H9 (cell line): ENCODE measurements around the gene C1orf198. TPM values are rescaled to one million over a fixed set of nuclear protein-coding genes. Genes with fewer than 3 reads are reported as not detected.

Experiments
- DNase-seq: peaks from one replicate; pipeline ENCODE4 v3.0.0-alpha.2; 2017
- H2AFZ ChIP-seq: one replicate; pipeline ENCODE4 v1.6.1; 2013; ENCODE audit warnings: mild to moderate bottlenecking, low read length, control low read depth, moderate library complexity
- H2AK5ac ChIP-seq: 2 replicates; pipeline ENCODE4 v1.6.1; 2013; ENCODE audit warnings: low read length, control low read depth, mixed read lengths; ENCODE audit not compliant: insufficient read length
- H2BK120ac ChIP-seq: one replicate; pipeline ENCODE4 v1.6.1; 2013; ENCODE audit warnings: low read depth, mild to moderate bottlenecking, low read length, control low read depth, inconsistent platforms; ENCODE audit not compliant: poor library complexity, severe bottlenecking
- H2BK12ac ChIP-seq: 2 replicates; pipeline ENCODE4 v1.6.1; 2013; ENCODE audit warnings: low read length, control low read depth, mixed read lengths, low read depth; ENCODE audit not compliant: insufficient read length
- H2BK15ac ChIP-seq: 2 replicates; pipeline ENCODE4 v1.6.1; 2013; ENCODE audit warnings: low read depth, low read length, control low read depth
- H2BK20ac ChIP-seq: one replicate; pipeline ENCODE4 v1.6.1; 2013; ENCODE audit warnings: low read depth, mild to moderate bottlenecking, low read length, control low read depth, inconsistent platforms; ENCODE audit not compliant: poor library complexity, severe bottlenecking
- H2BK5ac ChIP-seq: 2 replicates; pipeline ENCODE4 v1.6.1; 2013; ENCODE audit warnings: low read length, control low read depth, mixed read lengths; ENCODE audit not compliant: insufficient read length
- H3K14ac ChIP-seq: 2 replicates; pipeline ENCODE4 v1.6.1; 2013; ENCODE audit warnings: low read length, control low read depth; ENCODE audit not compliant: insufficient read depth
- H3K18ac ChIP-seq: 2 replicates; pipeline ENCODE4 v1.6.1; 2013; ENCODE audit warnings: low read depth, mild to moderate bottlenecking, mixed read lengths, low read length, control low read depth; ENCODE audit not compliant: insufficient read length
- H3K23ac ChIP-seq: 2 replicates; pipeline ENCODE4 v1.6.1; 2013; ENCODE audit warnings: low read length, control low read depth, mixed read lengths, low read depth; ENCODE audit not compliant: insufficient read length
- H3K23me2 ChIP-seq: 2 replicates; pipeline ENCODE4 v1.6.1; 2013; ENCODE audit warnings: low read depth, mild to moderate bottlenecking, mixed read lengths, low read length, control low read depth; ENCODE audit not compliant: insufficient read length, poor library complexity, severe bottlenecking
- H3K27ac ChIP-seq: 2 replicates; pipeline ENCODE4 v1.5.1; 2013; ENCODE audit warnings: low read length, control low read depth, mixed read lengths, low read depth; ENCODE audit not compliant: insufficient read length
- H3K27me3 ChIP-seq: 2 replicates; pipeline ENCODE4 v1.6.1; 2013; ENCODE audit warnings: low read length, control low read depth, inconsistent platforms; ENCODE audit not compliant: insufficient read depth
- H3K4ac ChIP-seq: 2 replicates; pipeline ENCODE4 v1.6.1; 2013; ENCODE audit warnings: low read depth, mild to moderate bottlenecking, control low read depth, inconsistent platforms, low read length, moderate library complexity
- H3K4me1 ChIP-seq: 2 replicates; pipeline ENCODE4 v1.6.1; 2013; ENCODE audit warnings: low read length, control low read depth, inconsistent platforms; ENCODE audit not compliant: insufficient read depth
- H3K4me2 ChIP-seq: 2 replicates; pipeline ENCODE4 v1.6.1; 2013; ENCODE audit warnings: low read length, control low read depth, mixed read lengths; ENCODE audit not compliant: insufficient read length, insufficient read depth
- H3K56ac ChIP-seq: 2 replicates; pipeline ENCODE4 v1.6.1; 2013; ENCODE audit warnings: low read depth, mild to moderate bottlenecking, mixed read lengths, low read length, control low read depth; ENCODE audit not compliant: insufficient read length
- H3K79me1 ChIP-seq: 2 replicates; pipeline ENCODE4 v1.6.1; 2013; ENCODE audit warnings: low read depth, mild to moderate bottlenecking, moderate library complexity, low read length, control low read depth, inconsistent platforms; ENCODE audit not compliant: insufficient read depth, poor library complexity, severe bottlenecking
- H3K79me2 ChIP-seq: 2 replicates; pipeline ENCODE4 v1.6.1; 2013; ENCODE audit warnings: low read length, control low read depth, inconsistent platforms; ENCODE audit not compliant: insufficient read depth
- H3K9ac ChIP-seq: 2 replicates; pipeline ENCODE4 v1.6.1; 2013; ENCODE audit warnings: low read length, control low read depth, mixed read lengths; ENCODE audit not compliant: insufficient read length; ENCODE audit errors: extremely low read depth
- H3K9me3 ChIP-seq: one replicate; pipeline ENCODE4 v1.6.1; 2013; ENCODE audit warnings: low read depth, low read length, inconsistent platforms; ENCODE audit not compliant: control insufficient read depth
- H3T11ph ChIP-seq: one replicate; pipeline ENCODE4 v1.6.1; 2013; ENCODE audit warnings: mild to moderate bottlenecking, low read length, control low read depth, inconsistent platforms
- H4K20me1 ChIP-seq: one replicate; pipeline ENCODE4 v1.6.1; 2013; ENCODE audit not compliant: control insufficient read depth, insufficient read length, insufficient read depth
- H4K5ac ChIP-seq: 2 replicates; pipeline ENCODE4 v1.6.1; 2013; ENCODE audit warnings: low read depth, mild to moderate bottlenecking, mixed read lengths, low read length, control low read depth; ENCODE audit not compliant: insufficient read length
- H4K8ac ChIP-seq: replicated peaks from 2 replicates; pipeline ENCODE4 v1.6.1; 2013; ENCODE audit warnings: low read length, control low read depth, mixed read lengths, low read depth; ENCODE audit not compliant: insufficient read length
- H4K91ac ChIP-seq: 2 replicates; pipeline ENCODE4 v1.6.1; 2013; ENCODE audit warnings: low read depth, mild to moderate bottlenecking, moderate library complexity, mixed read lengths, low read length, control low read depth; ENCODE audit not compliant: insufficient read length
- H3K27ac Mint-ChIP-seq, 3 experiments: 2 replicates in 2 of 3; 3 replicates in 1 of 3; pipeline ENCODE4 v1.8.0; 2020 to 2021; ENCODE audit warnings: mixed read lengths in 3 of 3, mild to moderate bottlenecking in 1 of 3, moderate library complexity in 1 of 3
- H3K27me3 Mint-ChIP-seq: 2 replicates; pipeline ENCODE4 v1.8.0; 2021; ENCODE audit warnings: low read depth, mild to moderate bottlenecking, moderate library complexity, mixed read lengths
- H3K36me3 Mint-ChIP-seq, 3 experiments: 2 replicates in 2 of 3; 3 replicates in 1 of 3; pipeline ENCODE4 v1.8.0; 2020 to 2021; ENCODE audit warnings: low read depth in 3 of 3, mixed read lengths in 3 of 3; ENCODE audit not compliant: insufficient read depth in 1 of 3
- H3K4me1 Mint-ChIP-seq, 2 experiments: 2 replicates each; pipeline ENCODE4 v1.8.0; 2020; ENCODE audit warnings: mixed read lengths in 2 of 2
- H3K4me3 Mint-ChIP-seq, 2 experiments: 2 replicates in 1 of 2; 3 replicates in 1 of 2; pipeline ENCODE4 v1.8.0; 2020 to 2021; ENCODE audit warnings: mild to moderate bottlenecking in 2 of 2, mixed read lengths in 2 of 2, moderate library complexity in 1 of 2
- H3K9me3 Mint-ChIP-seq, 2 experiments: 2 replicates in 1 of 2; 3 replicates in 1 of 2; pipeline ENCODE4 v1.8.0; 2020; ENCODE audit warnings: mild to moderate bottlenecking in 2 of 2, mixed read lengths in 2 of 2, moderate library complexity in 1 of 2
- WGBS: extraction: QIAGEN DNeasy Blood & Tissue Kit; methylation state at CpG from one replicate; pipeline ENCODE4 v1.1.7; 2013; ENCODE audit warnings: missing lambda C conversion rate, low lambda C conversion rate, mixed read lengths; ENCODE audit not compliant: insufficient read length; ENCODE audit errors: extremely low coverage; 5-methylcytosine and 5-hydroxymethylcytosine counted together
- total RNA-seq: library from RNA; stranded (reverse); gene quantifications from 2 replicates; pipeline ENCODE4 v1.2.1, GENCODE V29; 2021
- TF ChIP-seq, protein P1 (sequence below): fragments of 200-600 bp; sonication (generic); conservative IDR thresholded peaks from 3 replicates; pipeline ENCODE4 v1.8.0; 2021; ENCODE audit warnings: antibody characterized with exemption, mild to moderate bottlenecking

C1orf198 gene
- total RNA-seq, 1 experiment from 2014 or later: 28.9 TPM

DNA sequence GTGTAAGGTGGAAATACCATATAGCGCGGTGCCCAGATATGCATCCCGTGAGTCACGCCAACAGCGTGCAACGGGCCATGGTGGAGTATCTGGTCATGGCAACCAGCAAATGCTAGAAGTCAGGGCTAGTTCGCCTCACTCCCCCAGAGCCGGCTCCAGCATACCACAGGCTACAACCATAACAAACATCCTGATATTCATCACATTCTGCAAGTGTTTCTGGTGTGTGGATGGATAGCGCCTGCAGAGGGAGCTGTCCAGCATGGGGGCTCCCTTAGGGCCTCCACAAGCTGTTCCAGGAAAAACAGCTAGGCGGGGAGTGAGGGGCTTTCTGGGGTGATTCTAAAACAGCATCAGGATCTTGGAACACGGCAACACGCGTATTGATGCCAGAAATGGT, 6.8 kb downstream of the C1orf198 start:
- WGBS: no CpG with 5 or more reads among the region's 13 CpGs
- Histone ChIP-seq H4K20me1 (no peaks in the 10 kb centered on the region), H3K79me2 (no peaks in the 10 kb centered on the region; the same call in 1 of the 2 replicates), H3K14ac (no peak overlapping the region), H3K18ac (no peak overlapping the region), H2BK20ac (no peak overlapping the region), H3K4ac (no peak overlapping the region), H3K27me3 (no peaks in the 10 kb centered on the region), H2BK15ac (no peak overlapping the region), H3K56ac (no peak overlapping the region), H3K9ac (no peak overlapping the region), H3K9me3 (no peaks in the 10 kb centered on the region), H4K8ac (no peak overlapping the region), H2BK12ac (no peak overlapping the region), H4K91ac (no peak overlapping the region), H2AK5ac (no peak overlapping the region), H3K4me2 (no peak overlapping the region), H3K23ac (no peak overlapping the region), H3T11ph (no peak overlapping the region), H3K23me2 (peaks cover 3% of the 10 kb centered on the region), H2BK120ac (no peak overlapping the region), H2BK5ac (no peak overlapping the region), H3K4me1 (no peaks in the 10 kb centered on the region), H4K5ac (no peak overlapping the region), H3K27ac (no peak overlapping the region), H2AFZ (no peak overlapping the region), H3K79me1 (no peaks in the 10 kb centered on the region)
- Mint-ChIP-seq H3K27me3 (peaks cover 5% of the 10 kb centered on the region), H3K27ac (no peak overlapping the region; a peak in 1 of 7 replicates), H3K4me1 (peaks cover 28 to 40% of the 10 kb centered on the region in 2 experiments), H3K9me3 (no peaks in the 10 kb centered on the region), H3K36me3 (peaks cover 0 to 4% (median 4%) of the 10 kb centered on the region in 3 experiments; a peak in 3 of 7 replicates), H3K4me3 (no peak overlapping the region)
- DNase-seq: peak; percentile 73
- TF ChIP-seq, protein P1, sequence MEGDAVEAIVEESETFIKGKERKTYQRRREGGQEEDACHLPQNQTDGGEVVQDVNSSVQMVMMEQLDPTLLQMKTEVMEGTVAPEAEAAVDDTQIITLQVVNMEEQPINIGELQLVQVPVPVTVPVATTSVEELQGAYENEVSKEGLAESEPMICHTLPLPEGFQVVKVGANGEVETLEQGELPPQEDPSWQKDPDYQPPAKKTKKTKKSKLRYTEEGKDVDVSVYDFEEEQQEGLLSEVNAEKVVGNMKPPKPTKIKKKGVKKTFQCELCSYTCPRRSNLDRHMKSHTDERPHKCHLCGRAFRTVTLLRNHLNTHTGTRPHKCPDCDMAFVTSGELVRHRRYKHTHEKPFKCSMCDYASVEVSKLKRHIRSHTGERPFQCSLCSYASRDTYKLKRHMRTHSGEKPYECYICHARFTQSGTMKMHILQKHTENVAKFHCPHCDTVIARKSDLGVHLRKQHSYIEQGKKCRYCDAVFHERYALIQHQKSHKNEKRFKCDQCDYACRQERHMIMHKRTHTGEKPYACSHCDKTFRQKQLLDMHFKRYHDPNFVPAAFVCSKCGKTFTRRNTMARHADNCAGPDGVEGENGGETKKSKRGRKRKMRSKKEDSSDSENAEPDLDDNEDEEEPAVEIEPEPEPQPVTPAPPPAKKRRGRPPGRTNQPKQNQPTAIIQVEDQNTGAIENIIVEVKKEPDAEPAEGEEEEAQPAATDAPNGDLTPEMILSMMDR: peak; percentile 65
